GM18508 (cell line): Measurements from ENCODE around the gene JUP.

Experiments
- ATAC-seq: cut with Tn5 transposase; IDR thresholded peaks from one replicate; pipeline ENCODE4 v1.9.1; 2021; ENCODE audit warnings: moderate number of reproducible peaks; ENCODE audit not compliant: insufficient read depth, unreplicated experiment

Gene JUP

GRCh38 chr17:41728056-41728455, 58.5 kb downstream of the JUP start:
- no peak for ATAC-seq

- no peak for ATAC-seq
These were observed 61.4 kb downstream of the JUP start for GRCh38 chr17:41725134-41725533.

GRCh38 chr17:41724476-41725050, 61.9 kb downstream of the JUP start:
- ATAC-seq, result no peak

- no peak for ATAC-seq
These were observed 62.6 kb downstream of the JUP start for GRCh38 chr17:41723801-41724475.

GRCh38 chr17:41722231-41722630, 64.3 kb downstream of the JUP start:
- ATAC-seq, result no peak

- ATAC-seq, result no peak
These were observed 68.2 kb downstream of the JUP start for GRCh38 chr17:41718287-41718645.

- ATAC-seq, result no peak
These were observed 68.9 kb downstream of the JUP start for GRCh38 chr17:41717408-41718286.

GRCh38 chr17:41711669-41712400, 74.7 kb downstream of the JUP start, which contains the start of gene GAST:
GAST (plus strand) TSS chr17:41712331; CDS start chr17:41715437, 3,106 bp downstream.
- no peak for ATAC-seq

- ATAC-seq, result no peak
These were observed 75.9 kb downstream of the JUP start for GRCh38 chr17:41710472-41711090.

GRCh38 chr17:41707803-41708669, 78.5 kb downstream of the JUP start:
- ATAC-seq, result no peak

- ATAC-seq, result no peak
These were observed 81.1 kb downstream of the JUP start for GRCh38 chr17:41705271-41705991.
